H1 (cell line): ENCODE measurements around the gene UCN3. TPM values are rescaled to one million over a fixed set of nuclear protein-coding genes. Genes with fewer than 3 reads are reported as not detected.

Source experiments
- SUZ12 ChIP-seq: fragments of 200-600 bp; sonication (generic); IDR thresholded peaks from 2 replicates; pipeline ENCODE4 v1.6.1; 2012; ENCODE audit warnings: mild to moderate bottlenecking, inconsistent platforms, low read length, moderate library complexity, mixed read lengths
- polyA plus RNA-seq, 7 experiments: library from polyadenylated mRNA; depleted of rRNA in 3 of 7; stranded (reverse) in 5 of 7; unstranded in 2 of 7; fragments of >200 nt in 5 of 7; fragments of 200-250 nt in 2 of 7; gene quantifications; 1 replicate in 5 of 7; 2 replicates in 1 of 7; 4 replicates in 1 of 7; pipeline versions ENCODE4 v1.2.1 to v1.2.3, GENCODE V29; 2011 to 2013; ENCODE audit warnings: missing spikeins in 2 of 7, mixed read lengths in 2 of 7
- total RNA-seq: library from RNA; stranded (reverse); fragmentation: NEBNext Ultra II Directional; extraction: Animal tissue kit (Norgen Biotek cat#: 25700); gene quantifications from 2 replicates; pipeline ENCODE4 v1.2.1, GENCODE V29; 2021

Gene UCN3
- total and polyA plus RNA-seq, 2 of the 8 experiments (the other 6 are each of a cell fraction or from before 2014, with no cell fraction given), result not detected

- TF ChIP-seq SUZ12, result no peak
Measured at GRCh38 chr10:5396556-5397300, 32.0 kb downstream of the UCN3 start (continued).
